Aortic smooth muscle cell (primary cell): Measurements from ENCODE around the gene WDR88. TPM values are rescaled to one million over a fixed set of nuclear protein-coding genes. Genes with fewer than 3 reads are reported as not detected.

Source experiments
- total RNA-seq: library from RNA; depleted of rRNA; stranded (reverse); fragments of >200 nt; gene quantifications from 2 replicates; pipeline ENCODE4 v1.2.3, GENCODE V29; 2014

The WDR88 gene
- total RNA-seq = not detected in 2 replicates

GRCh38 chr19:33132021-33132420 lies at the start of gene WDR88:
Gene WDR88 (plus strand): TSS chr19:33132114. CDS start chr19:33132170, 56 bp downstream.

GRCh38 chr19:33193865-33194362 lies 62.0 kb downstream of the WDR88 start, which contains the start of gene LRP3:
Gene LRP3 (plus strand): TSS chr19:33194330. CDS start chr19:33194786, 456 bp downstream.

Other genes starting within 250 kb of the WDR88 start
- gene CEP89, start 160.2 kb upstream of the WDR88 start, total RNA-seq = 9.2 and 9.8 TPM in 2 replicates
- gene FAAP24, start 159.9 kb upstream of the WDR88 start, total RNA-seq = 1.6 and 2.7 TPM in 2 replicates
- gene RHPN2, start 67.2 kb upstream of the WDR88 start, total RNA-seq = 0.56 and 0.66 TPM in 2 replicates
- gene GPATCH1, start 50.9 kb upstream of the WDR88 start, total RNA-seq = 5.8 and 7.5 TPM in 2 replicates
- gene LRP3, start 62.2 kb downstream of the WDR88 start, total RNA-seq = 29.0 and 36.1 TPM in 2 replicates
- gene SLC7A10, start 93.7 kb downstream of the WDR88 start, total RNA-seq = not detected in 2 replicates
- gene CEBPA, start 170.4 kb downstream of the WDR88 start, total RNA-seq = under 0.01 TPM in 1 of 2 replicates, not detected in the other
- 16.0 and 16.6 TPM in 2 replicates for gene CEBPG, start 241.6 kb downstream of the WDR88 start, total RNA-seq